Renal cortex interstitium (tissue), 11 donors: ENCODE measurements around the gene TMEM127. TPM values are rescaled to one million over a fixed set of nuclear protein-coding genes. Genes with fewer than 3 reads are reported as not detected.
"Not testable (repeated sequence)": the region's sequence is repeated elsewhere in the genome, so short reads cannot be mapped to it uniquely, and the experiment has no call there.

ENCODE experiments used
- DNase-seq, 11 donors: peaks; one replicate each; pipeline ENCODE4 v3.0.0-alpha.2; 2013; ENCODE audit warnings: low read depth in 9 of 11, low spot score in 4 of 11; ENCODE audit errors: extremely low read depth in 1 of 11
- polyA plus RNA-seq, 3 donors: library from polyadenylated mRNA; unstranded; fragments of 120-200 nt; gene quantifications; one replicate each; pipeline ENCODE4 v1.2.1, GENCODE V29; 2013; ENCODE audit not compliant: insufficient read length in 3 of 3

The TMEM127 gene
- polyA plus RNA-seq, 3 donors, result 38.3 to 44.0 (median 41.2) TPM

DNA sequence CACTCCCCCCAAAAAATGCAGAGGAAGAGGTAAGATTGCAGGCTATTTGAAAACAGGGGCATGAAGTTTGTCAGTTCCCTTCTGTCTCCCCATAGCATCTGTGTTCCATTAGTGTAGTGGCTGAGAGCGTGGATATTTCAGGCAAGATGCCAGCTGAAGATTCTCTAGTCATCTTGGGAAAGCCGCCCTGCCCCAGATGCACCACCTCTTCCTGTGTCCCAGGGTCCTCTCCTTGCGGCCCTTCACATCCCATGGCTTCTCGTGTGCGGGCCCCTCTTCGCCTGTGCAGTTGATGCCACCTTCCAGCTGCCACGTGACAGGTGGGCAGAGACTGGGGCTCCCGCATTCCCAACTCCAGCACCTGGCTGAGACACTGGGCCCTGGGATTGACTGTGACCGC is 16.1 kb downstream of the TMEM127 start:
- no peak for DNase-seq

DNA sequence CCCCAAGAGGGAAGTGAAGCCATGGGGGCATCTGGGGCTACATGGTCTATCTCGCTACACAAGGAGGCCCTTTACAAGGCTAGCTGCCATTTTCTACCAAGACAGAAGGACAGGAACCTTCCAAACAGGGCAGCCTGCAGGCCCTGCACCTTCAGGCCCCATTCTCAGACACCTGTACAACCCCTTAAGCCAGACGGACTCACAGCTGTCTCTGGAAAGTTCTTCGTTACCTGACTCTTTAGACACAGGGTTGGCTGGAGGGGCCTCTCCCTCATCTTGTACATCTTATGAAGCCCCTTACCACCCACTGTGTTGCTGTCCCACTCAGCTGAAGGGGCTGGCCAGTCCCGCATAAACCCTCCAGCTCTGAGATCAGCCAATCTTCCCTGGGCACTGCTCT is 17.2 kb downstream of the TMEM127 start:
- no peak for DNase-seq

DNA sequence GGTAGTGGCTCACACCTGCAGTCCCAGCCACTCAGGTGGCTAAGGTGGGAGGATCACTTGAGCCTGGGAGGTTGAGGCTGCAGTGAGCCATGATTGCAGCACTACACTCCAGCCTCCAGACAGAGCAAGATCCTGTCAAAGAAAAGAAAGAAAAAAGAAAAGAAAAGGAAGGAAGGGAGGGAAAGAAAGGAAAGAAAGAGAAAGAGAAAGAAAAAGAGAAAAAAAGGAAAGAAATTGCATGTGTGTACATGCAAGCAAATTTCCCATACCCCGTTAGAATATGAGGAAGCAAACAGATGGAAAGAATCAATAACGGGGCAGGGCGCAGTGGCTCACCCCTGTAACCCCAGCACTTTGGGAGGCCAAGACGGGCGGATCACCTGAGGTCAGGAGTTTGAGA is 17.9 kb downstream of the TMEM127 start:
- no peak for DNase-seq

DNA sequence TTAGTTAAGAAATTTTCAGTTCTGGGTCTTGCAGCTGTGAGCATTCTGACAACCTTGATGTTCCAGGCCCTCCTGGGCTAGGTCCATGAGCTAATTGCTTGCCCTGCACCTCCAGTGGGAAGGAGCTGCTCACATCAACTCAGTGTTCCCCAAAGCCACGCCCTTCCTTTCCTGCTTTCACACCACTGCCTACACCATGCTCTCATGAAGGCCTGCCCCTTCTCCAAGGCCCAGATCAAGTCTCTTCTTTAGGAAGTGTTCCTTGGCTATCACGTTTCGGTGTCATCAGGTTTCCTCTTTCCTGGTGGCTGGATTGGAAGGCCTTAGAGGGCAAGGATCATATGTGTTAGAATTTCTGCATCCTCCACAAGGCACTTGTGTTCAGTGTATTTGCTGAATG is 18.8 kb downstream of the TMEM127 start:
- DNase-seq, result no peak

DNA sequence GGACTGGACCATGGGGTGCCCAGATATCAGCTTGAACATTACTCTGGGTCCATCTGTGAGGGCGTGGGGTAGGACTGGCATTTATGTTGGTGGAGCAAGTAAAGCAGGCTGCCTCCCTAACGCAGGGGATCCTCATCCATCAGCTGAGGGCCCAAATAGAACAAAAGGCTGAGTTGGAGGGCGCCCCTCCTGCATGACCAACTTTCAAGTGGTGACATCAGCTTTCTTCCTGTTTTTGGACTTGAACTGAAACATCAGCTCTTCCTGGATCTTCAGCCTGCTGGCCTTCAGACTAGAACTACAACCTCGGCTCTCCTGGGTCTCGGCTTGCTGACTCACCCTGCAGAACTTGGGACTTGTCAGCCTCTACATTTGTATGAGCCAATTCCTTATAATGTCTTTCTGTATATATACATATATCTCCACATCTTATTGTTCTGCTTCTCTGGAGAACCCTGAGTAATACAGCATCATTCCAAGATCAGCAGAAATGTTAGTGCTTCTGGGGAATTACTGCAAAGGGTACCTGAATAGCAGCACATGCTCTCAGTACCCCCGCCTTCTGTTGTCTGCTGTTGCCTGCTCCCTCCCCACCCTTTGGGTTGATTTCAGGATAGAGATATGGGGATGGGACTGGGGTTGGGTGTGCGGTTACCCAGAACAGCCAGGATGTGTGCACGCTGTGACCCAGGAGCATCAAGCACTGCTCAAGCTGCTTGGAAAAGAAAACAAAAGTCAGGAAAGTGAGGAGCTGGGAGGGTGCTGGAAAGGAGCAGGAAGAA is 20.0 kb downstream of the TMEM127 start:
- no peak for DNase-seq

DNA sequence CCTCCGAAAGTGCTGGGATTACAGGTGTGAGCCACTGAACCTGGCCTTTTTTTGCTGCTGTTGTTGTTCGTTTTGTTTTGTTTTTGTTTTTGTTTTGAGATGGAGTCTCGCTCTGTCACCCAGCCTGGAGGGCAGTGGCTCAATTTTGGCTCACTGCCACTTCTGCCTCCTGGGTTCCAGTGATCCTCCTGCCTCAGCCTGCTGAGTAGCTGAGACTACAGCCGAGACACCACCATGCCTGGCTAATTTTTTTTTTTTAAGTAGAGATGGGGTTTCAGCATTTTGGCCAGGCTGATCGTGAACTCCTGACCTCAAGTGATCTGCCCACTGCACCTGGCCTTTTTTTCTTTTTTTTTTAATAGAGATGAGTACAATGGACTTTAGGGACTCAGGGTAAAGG is 22.0 kb downstream of the TMEM127 start:
- no peak for DNase-seq

DNA sequence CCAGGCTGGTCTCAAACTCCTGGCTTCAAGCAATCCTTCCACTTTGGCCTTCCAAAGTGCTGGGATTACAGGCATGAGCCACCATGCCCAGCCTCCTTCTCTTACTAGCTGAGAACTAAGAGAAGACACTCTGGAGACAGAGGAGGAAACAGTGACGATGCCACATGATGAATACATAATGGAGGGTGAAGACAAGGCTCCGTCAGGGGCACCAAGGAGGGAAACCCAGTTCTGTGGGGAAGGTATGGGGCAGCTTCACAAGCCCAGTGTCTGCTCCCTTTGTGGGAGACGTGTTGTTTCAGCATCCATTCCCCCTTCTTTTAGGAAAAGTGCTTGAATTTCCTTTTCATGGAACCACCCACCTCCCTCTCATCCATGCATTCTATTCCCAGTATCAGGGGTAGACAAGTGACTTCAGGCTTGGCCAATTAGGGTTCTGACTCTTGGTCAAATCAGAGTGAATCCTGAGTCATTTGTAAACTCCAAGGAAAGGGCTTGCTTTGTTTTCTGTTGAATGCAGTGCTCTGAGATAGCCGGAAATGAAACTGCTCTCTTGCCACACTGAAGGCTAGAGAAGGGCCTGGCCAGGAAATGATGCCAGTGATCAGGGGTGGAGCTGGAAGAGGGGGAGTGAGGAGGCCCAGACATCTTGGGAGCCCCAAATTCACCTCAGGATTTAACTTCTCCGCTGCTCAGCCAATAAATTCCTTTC is 23.7 kb downstream of the TMEM127 start:
- no peak for DNase-seq

DNA sequence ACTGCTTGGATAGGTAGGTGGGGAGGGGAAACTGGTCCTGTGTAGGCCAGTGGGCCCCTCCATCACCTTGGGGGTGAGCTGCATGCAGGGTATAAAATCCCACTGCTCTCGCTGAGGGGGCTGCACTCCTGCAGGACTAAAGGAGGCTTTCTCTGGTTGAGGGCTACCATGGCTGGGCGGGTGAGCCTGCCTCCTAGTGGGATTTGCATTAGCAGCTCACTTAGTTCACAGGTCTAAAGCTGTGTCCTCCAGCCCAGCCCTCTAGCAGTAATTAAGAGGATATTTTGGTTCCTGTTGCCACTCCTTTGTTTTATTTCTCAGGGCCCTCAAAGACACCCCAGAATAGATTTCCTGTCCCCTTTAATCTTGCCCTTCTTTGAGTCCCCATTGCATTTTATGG is 24.6 kb downstream of the TMEM127 start:
- no peak for DNase-seq

DNA sequence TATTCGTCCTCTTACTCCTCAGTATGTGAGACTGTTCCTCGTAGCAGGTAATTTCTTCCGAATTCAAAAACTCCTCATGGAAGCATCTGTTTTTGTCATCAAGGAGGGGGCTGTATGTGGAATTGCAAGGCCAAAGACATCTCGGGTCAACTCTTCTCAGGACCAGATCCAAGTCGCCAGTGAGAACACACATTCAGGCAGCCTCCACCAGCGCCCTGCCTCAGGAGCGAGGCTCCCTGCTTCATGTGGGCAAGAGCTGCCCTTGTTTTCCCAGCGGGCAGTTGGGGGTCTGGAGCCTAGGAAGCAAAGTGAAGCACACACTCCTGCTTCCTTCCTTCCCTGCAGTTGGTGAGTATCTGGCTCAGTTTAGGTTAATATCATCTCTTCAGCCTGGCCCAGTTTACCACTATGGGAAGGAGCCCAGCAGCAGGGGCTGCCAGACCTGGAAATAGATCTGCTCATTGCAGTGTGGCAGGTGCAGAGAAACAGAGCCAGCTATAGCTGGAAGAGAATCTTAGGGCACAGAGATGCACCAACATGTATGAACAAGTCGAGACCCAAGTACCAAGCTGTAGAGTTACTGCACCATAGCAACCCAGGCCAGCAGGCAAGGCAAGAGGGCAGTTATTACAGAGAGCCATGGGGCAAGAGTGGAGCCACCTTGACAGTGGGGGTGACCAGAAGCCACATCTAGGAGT is 25.3 kb downstream of the TMEM127 start:
- DNase-seq, result no peak

DNA sequence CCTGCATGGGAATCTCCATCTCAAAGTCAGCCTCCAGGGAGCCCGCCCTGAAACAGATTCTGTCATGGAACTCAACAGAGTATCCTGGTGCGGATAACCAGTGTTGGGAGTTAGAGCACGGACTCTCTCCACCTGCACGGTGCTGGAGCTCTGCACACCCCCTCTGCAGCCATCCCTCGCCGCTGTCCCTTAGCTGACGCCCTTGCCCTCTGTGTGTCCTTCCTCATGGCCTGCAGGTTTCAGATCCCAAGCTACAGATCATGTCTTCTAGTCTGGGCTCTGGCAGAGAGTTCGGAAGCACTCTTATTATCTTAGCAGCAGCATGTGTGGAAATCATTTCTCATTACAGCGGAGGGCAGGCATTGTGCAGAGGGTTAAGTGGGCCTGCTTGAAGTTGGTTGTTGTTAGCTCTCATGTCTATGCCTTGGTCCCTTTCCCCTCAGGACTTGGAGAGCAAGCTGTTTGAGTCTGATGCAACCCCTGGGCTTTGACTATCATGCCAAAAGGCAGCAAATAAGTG is 26.0 kb downstream of the TMEM127 start:
- no peak for DNase-seq

DNA sequence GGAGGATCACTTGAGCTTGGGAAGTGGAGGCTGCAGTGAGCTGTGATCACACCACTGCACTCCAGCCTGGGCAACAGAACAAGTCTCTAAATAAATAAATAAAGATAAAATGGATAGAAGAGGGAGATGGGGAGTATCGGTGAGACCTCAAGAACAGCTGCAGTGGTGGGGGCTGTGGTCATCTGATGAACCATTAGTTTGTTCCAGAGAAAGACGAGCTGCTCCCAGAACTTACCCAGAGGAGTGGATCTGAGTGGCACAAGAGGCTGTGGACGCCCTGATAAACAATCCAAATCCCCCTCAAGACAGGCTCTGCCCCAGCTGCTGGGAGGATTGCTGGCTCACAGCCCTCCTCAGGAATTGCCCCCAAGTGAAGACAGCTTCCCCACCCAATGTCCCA is 26.7 kb downstream of the TMEM127 start:
- DNase-seq, result no peak

DNA sequence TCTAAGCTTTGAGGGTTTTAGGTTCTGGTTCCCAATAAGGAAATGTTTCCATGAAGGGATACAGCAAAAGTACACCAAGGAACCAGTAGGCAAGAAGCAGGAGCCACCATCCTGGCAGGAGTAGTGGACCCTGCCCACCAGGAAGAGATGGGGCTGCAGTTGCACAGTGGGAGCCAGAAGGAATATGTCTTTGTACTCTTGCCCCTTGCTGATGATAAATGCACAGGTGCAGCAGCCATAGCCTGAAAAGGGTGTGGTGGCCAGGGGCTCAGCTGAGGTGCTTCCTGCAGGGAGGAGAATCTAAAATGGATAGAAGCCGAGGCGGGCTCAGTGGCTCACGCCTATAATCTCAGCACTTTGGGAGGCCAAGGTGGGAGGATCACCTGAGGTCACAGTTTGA is 27.5 kb downstream of the TMEM127 start:
- no peak for DNase-seq

DNA sequence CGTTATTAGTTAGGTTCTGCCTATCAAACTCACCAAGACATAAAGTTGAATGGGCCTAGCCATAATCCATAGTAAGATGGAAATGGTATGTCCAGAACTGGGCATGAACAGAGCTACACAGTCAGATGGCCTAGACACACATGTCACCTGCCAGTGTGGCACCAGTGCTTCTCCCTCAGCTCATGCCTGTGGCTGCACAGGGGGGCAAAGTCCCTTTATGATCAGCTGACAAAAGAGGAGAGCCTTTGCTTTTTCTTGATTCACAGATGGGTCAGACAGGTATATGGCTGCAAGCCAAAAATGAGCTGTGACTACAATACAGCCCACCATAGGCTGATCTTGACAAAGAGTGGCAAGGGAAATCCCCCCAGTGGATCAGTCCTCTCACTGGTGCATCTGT is 28.9 kb downstream of the TMEM127 start:
- no peak for DNase-seq

DNA sequence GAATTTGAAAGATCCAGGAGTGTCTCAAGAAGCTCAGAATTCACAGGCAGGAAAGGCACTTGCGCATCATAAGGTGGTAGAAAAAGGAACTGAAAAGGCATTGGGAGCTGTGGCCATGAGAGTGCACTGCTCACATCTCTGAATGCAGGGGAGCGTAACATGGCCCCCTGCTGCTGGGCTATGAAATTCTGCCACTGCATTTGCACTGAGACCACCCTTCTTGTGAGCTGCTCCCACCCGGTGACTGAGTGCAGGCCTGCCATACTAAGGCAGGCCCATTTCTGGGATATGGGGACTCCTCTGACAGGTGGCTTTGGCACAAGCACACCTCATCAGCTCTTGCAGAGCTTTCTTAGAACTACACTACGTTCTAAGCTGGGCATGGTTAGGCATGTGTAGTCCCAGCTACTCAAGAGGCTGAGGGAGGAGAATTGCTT is 31.9 kb downstream of the TMEM127 start:
- DNase-seq, result no peak

DNA sequence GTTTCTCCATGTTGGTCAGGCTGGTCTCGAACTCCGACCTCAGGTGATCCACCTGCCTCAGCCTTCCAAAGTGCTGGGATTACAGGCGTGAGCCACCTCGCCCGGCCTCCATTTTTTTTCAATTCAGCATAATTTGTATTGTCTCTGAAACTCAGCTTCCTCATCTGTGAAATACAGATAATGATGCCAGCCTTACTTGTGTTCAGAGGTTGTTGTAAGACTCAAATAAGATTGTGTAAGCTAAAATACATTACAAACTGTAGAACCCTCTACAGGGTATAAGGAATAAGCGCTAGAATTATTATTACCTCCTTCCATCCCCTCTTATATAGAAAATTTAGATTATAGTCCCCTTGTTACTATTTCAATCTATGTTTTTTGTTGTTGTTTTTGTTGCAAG is 32.4 kb downstream of the TMEM127 start:
- DNase-seq, result no peak

DNA sequence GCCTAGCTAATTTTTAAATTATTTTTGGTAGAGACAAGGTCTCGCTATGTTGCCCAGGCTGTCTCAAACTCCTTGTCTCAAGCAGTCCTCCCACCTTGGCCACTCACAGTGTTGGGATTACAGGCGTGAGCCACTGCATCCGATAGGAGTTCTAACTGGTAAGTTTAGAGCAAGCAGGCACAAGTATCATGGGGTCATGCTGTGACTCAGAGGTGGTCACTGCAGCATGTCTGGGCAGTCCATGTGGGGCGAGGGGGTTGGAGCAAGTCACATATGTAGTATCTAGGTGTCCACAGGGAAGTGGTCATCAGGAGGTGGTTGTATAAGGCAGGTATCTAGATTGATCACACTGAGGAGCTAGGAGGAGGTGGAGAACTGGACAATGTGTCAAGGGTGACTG is 34.5 kb downstream of the TMEM127 start:
- no peak for DNase-seq

DNA sequence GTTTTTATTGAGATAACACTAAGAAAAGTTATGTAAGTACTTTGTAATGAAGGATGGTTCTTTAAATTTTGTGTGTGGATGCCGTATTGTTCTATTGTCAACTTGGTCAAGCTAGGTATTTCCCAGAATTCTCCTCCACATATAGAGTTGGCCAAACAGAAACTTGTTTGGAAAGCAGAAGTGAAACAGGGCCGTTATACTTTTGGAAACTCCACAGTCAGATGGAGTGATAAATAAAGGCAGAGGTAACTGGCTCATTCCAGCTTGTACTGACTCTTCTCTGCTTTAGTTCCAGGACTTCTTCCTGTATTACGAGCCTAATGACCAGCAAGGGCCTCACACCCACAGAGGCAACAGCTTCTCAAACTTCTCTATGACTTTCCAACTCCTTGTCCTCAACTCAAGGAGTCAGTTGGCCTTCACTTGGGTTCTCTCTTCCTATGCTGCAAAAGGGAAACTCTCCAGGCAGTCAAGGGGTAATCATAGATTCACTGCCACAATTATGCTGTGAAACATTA is 40.7 kb downstream of the TMEM127 start:
- no peak for DNase-seq

DNA sequence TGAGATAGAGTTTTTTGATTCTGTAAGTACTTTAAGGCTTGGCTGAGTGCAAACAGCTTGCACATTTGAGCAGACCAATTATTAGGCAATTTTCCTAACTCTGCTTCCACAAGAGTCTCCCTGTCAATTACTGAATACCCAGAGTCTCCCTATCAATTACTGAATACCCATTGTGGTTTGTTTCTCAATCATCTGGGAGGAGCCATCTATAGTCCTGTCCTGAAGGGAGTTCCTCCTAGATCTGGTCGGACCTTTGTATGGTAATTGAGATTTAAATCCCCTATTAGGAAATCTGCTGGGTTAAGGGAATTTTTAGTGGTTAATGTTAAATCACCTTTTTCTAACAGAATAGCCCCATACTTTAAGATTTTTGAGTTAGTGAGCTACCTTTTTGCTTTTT is 44.7 kb downstream of the TMEM127 start:
- DNase-seq, result not testable (repeated sequence)

DNA sequence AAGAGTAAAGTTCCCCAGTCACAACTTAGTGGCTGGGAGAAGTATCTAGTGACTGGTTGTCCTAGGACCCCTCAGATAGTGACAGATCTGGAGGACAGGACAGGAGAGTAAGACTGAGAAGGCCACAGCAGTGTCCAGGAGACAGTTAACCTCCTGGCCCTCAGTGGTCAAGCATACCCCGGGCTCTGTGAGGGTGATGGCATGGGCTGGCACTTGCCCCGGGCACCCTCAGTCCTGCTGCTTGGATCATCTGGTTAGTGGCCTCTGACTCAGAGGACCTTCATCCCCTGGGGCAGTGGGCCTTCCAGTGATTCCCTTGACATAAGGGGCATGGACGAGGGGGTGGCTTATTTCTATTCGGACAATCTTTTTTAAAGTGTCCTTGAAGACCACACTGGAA is 45.8 kb downstream of the TMEM127 start:
- DNase-seq, result not testable (repeated sequence)
